Keratinocyte (primary cell): ENCODE measurements around the gene AMIGO1. TPM values are rescaled to one million over a fixed set of nuclear protein-coding genes. Genes with fewer than 3 reads are reported as not detected.

Experiments
- DNase-seq: peaks from one replicate; pipeline ENCODE4 v3.0.0-alpha.2; 2011; ENCODE audit warnings: low read depth, missing footprints, low spot score
- FAIRE-seq: peaks from 2 replicates; lab custom pipeline; 2011; peaks lifted over from hg19 to GRCh38; lab: Jason Lieb, UNC
- H2AFZ ChIP-seq: 2 replicates; pipeline ENCODE4 v1.6.0; 2012; ENCODE audit warnings: low read length, control low read depth, inconsistent platforms; ENCODE audit not compliant: control insufficient read depth
- H3K27ac ChIP-seq: 2 replicates; pipeline ENCODE4 v1.5.1; 2011; ENCODE audit warnings: low read length; ENCODE audit not compliant: control insufficient read depth, insufficient read depth
- H3K27me3 ChIP-seq: 3 replicates; pipeline ENCODE4 v1.6.0; 2011; ENCODE audit warnings: low read length; ENCODE audit not compliant: control insufficient read depth, insufficient read depth; ENCODE audit errors: extremely low read depth
- H3K36me3 ChIP-seq, 2 experiments: 2 replicates in 1 of 2; 3 replicates in 1 of 2; pipeline ENCODE4 v1.5.1; 2011; ENCODE audit warnings: low read length in 2 of 2, mild to moderate bottlenecking in 1 of 2; ENCODE audit not compliant: control insufficient read depth in 2 of 2, insufficient read depth in 2 of 2; ENCODE audit errors: extremely low read depth in 1 of 2
- H3K4me1 ChIP-seq: 3 replicates; pipeline ENCODE4 v1.5.1; 2011; ENCODE audit warnings: low read length; ENCODE audit not compliant: control insufficient read depth, insufficient read depth; ENCODE audit errors: extremely low read depth
- H3K4me2 ChIP-seq: 3 replicates; pipeline ENCODE4 v1.6.0; 2011; ENCODE audit warnings: low read depth, low read length; ENCODE audit not compliant: control insufficient read depth, insufficient read depth; ENCODE audit errors: extremely low read depth
- H3K4me3 ChIP-seq, 3 experiments: fragments of 200-600 bp in 1 of 3; sonication (generic) in 1 of 3; 2 replicates in 2 of 3; 3 replicates in 1 of 3; pipeline ENCODE4 v1.5.1; 2011 to 2016; ENCODE audit warnings: low read length in 3 of 3, mild to moderate bottlenecking in 3 of 3, control low read depth in 2 of 3, inconsistent platforms in 1 of 3, low read depth in 1 of 3, mixed read lengths in 1 of 3, mixed run types in 1 of 3, moderate library complexity in 1 of 3; ENCODE audit not compliant: control insufficient read depth in 2 of 3, insufficient read depth in 2 of 3; ENCODE audit errors: extremely low read depth in 1 of 3
- H3K79me2 ChIP-seq: 2 replicates; pipeline ENCODE4 v1.6.0; 2012; ENCODE audit warnings: low read length; ENCODE audit not compliant: control insufficient read depth, insufficient read depth
- H3K9ac ChIP-seq: 3 replicates; pipeline ENCODE4 v1.6.0; 2011; ENCODE audit warnings: low read length; ENCODE audit not compliant: control insufficient read depth, insufficient read depth; ENCODE audit errors: extremely low read depth
- H3K9me1 ChIP-seq: 3 replicates; pipeline ENCODE4 v1.6.0; 2011; ENCODE audit warnings: low read length; ENCODE audit not compliant: control insufficient read depth, insufficient read depth; ENCODE audit errors: extremely low read depth
- H3K9me3 ChIP-seq: 2 replicates; pipeline ENCODE4 v1.5.1; 2012; ENCODE audit warnings: low read depth, low read length; ENCODE audit not compliant: control insufficient read depth
- H4K20me1 ChIP-seq: 3 replicates; pipeline ENCODE4 v1.6.0; 2011; ENCODE audit warnings: low read length; ENCODE audit not compliant: control insufficient read depth, insufficient read depth; ENCODE audit errors: extremely low read depth
- EZH2 ChIP-seq: IDR thresholded peaks from one replicate; pipeline ENCODE4 v1.6.1; 2012; ENCODE audit warnings: inconsistent platforms, mild to moderate bottlenecking, low read length, moderate library complexity
- dilution Hi-C: fragments of 300-500 bp; cut with MboI; formaldehyde crosslinking; loops from one replicate; pipeline ENCODE4 v1.7.0; 2020; ENCODE audit warnings: low sequenced_read_pairs; ENCODE audit not compliant: extremely low pct_ligation_motif_present
- polyA plus RNA-seq, 5 experiments: library from polyadenylated mRNA; depleted of rRNA in 3 of 5; stranded (reverse) in 3 of 5; stranded (forward) in 1 of 5; unstranded in 1 of 5; fragments of >200 nt; gene quantifications; 1 replicate in 1 of 5; 2 replicates in 3 of 5; 3 replicates in 1 of 5; pipeline versions ENCODE4 v1.2.1 to v1.2.3, GENCODE V29; 2011 to 2012; ENCODE audit warnings: missing spikeins in 2 of 5, low read depth in 1 of 5, low replicate concordance in 1 of 5
- TF ChIP-seq, protein P1 (sequence below), 3 experiments: IDR thresholded peaks in 1 of 3; conservative IDR thresholded peaks in 1 of 3; optimal IDR thresholded peaks in 1 of 3; 2 replicates in 2 of 3; 3 replicates in 1 of 3; pipeline versions ENCODE3 to v1.5.1; 2011; ENCODE audit warnings: low read length in 3 of 3, mild to moderate bottlenecking in 3 of 3, moderate library complexity in 2 of 3, control low read depth in 1 of 3, inconsistent platforms in 1 of 3; ENCODE audit not compliant: insufficient read depth in 2 of 3; ENCODE audit errors: extremely low read depth in 1 of 3

AMIGO1 gene
- polyA plus RNA-seq, 1 donor (not counting 4 experiments of a cell fraction or from before 2014, with no cell fraction given), result 0.26 TPM

DNA sequence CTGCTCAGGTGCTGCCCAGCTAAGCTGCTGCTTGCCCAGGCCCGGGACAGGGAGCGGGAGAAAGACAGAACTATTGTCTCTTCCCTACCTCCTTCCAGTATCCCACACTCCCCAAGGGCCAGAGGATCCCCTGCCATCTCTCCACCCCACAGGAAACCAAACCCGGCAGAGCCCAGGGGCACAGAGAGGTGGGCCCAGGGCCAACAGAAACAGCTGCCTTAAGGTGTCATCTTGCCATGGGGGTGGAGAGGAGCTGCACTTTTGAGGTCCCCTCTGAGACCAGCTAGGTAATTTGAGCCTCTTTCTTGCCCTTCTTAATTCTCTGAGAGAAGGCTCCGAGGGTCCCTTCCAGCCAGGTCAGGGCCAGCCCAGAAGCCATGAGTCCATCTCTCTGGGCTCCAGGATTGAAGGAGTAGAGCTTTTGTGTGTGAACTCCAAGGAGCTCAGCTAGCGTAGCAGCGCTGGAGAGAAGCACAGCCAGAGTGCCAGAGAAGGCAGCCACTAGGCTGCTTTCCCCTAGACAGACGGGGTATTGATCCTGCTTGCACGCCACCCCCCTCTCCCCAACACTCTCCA is 20.4 kb upstream of the AMIGO1 start:
- no peak for FAIRE-seq
- no peak for TF ChIP-seq EZH2
- TF ChIP-seq, protein P1, sequence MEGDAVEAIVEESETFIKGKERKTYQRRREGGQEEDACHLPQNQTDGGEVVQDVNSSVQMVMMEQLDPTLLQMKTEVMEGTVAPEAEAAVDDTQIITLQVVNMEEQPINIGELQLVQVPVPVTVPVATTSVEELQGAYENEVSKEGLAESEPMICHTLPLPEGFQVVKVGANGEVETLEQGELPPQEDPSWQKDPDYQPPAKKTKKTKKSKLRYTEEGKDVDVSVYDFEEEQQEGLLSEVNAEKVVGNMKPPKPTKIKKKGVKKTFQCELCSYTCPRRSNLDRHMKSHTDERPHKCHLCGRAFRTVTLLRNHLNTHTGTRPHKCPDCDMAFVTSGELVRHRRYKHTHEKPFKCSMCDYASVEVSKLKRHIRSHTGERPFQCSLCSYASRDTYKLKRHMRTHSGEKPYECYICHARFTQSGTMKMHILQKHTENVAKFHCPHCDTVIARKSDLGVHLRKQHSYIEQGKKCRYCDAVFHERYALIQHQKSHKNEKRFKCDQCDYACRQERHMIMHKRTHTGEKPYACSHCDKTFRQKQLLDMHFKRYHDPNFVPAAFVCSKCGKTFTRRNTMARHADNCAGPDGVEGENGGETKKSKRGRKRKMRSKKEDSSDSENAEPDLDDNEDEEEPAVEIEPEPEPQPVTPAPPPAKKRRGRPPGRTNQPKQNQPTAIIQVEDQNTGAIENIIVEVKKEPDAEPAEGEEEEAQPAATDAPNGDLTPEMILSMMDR (optimal IDR thresholded peaks at IDR 0.05 in 1 of 3, IDR thresholded peaks at IDR 0.05 in 1 of 3, conservative IDR thresholded peaks at IDR 0.05 in 1 of 3; ENCODE audit: extremely low read depth in 1 of 3, insufficient read depth in 2 of 3, low read length in 3 of 3), result no peak

DNA sequence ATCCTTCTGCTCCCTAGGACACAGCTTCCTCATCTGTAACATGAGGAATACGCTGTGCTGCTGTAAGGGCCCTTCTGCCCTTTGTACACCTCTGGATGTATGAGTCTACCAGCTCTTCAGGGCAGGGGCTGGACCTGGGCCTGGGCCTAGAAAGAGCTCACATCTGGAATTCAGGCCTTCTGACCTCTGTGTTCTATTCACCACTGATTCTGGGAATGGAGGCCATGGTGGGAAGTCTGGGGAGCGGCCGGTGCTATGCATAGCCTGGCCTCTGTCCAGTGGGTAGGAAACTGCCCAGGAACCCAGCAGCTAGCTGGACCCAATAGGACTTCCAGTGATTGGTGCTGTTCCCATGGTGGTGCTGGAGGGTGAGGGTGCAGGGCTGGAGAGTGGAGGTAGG is 19.2 kb upstream of the AMIGO1 start:
- no peak for FAIRE-seq
- H3K9ac ChIP-seq, result no peak overlapping the region

More for the DNA sequence above, 20.4 kb upstream of the AMIGO1 start:
- H3K27ac ChIP-seq, result no peak overlapping the region
- H3K4me2 ChIP-seq, result no peak overlapping the region
- H3K27me3 ChIP-seq, result no peaks in the 10 kb centered on the region
- no peaks in the 10 kb centered on the region for H3K9me3 ChIP-seq
- H4K20me1 ChIP-seq, result no peaks in the 10 kb centered on the region
- DNase-seq, result no peak
- no peak overlapping the region for H3K9ac ChIP-seq
- no peak overlapping the region for H3K4me3 ChIP-seq
- H2AFZ ChIP-seq, result no peak overlapping the region
- H3K79me2 ChIP-seq, result no peaks in the 10 kb centered on the region
- dilution Hi-C loops, result no loop called here
- no peaks in the 10 kb centered on the region for H3K9me1 ChIP-seq
- H3K36me3 ChIP-seq, result no peaks in the 10 kb centered on the region
- H3K4me1 ChIP-seq, result peaks cover 6% of the 10 kb centered on the region

More for the DNA sequence above, 19.2 kb upstream of the AMIGO1 start:
- DNase-seq, result no peak
- no peaks in the 10 kb centered on the region for H3K36me3 ChIP-seq
- H3K4me1 ChIP-seq, result peaks cover 6% of the 10 kb centered on the region
- no peaks in the 10 kb centered on the region for H4K20me1 ChIP-seq
- no peaks in the 10 kb centered on the region for H3K9me3 ChIP-seq
- H3K4me2 ChIP-seq, result no peak overlapping the region
- no peaks in the 10 kb centered on the region for H3K27me3 ChIP-seq
- H3K27ac ChIP-seq, result no peak overlapping the region
- H3K79me2 ChIP-seq, result no peaks in the 10 kb centered on the region
- dilution Hi-C loops, result no loop called here
- no peaks in the 10 kb centered on the region for H3K9me1 ChIP-seq
- H3K4me3 ChIP-seq, result no peak overlapping the region
- H2AFZ ChIP-seq, result no peak overlapping the region
- no peak for TF ChIP-seq EZH2
- TF ChIP-seq, protein P1 (optimal IDR thresholded peaks at IDR 0.05 in 1 of 3, IDR thresholded peaks at IDR 0.05 in 1 of 3, conservative IDR thresholded peaks at IDR 0.05 in 1 of 3; ENCODE audit: extremely low read depth in 1 of 3, insufficient read depth in 2 of 3, low read length in 3 of 3), result no peak
